ENCODE data around the gene RGS5. TPM values are rescaled to one million over a fixed set of nuclear protein-coding genes. Genes with fewer than 3 reads are reported as not detected.

RGS5 gene
- polyA plus RNA-seq, 1 donor (not counting 4 experiments of a cell fraction or from before 2014, with no cell fraction given) = 4.1 TPM

GRCh38 chr1:163196449-163196787 is 6.3 kb downstream of the RGS5 start:
- H3K4me2 ChIP-seq (ENCODE audit: control insufficient read depth, extremely low read depth, insufficient read depth, low read depth, low read length) = no peak overlapping the region
- no peak for TF ChIP-seq CTCF (optimal IDR thresholded peaks at IDR 0.05 in 1 of 3, IDR thresholded peaks at IDR 0.05 in 1 of 3, conservative IDR thresholded peaks at IDR 0.05 in 1 of 3; ENCODE audit: extremely low read depth in 1 of 3, insufficient read depth in 2 of 3, low read length in 3 of 3)
- TF ChIP-seq EZH2 (IDR thresholded peaks at IDR 0.05; ENCODE audit: low read length) = no peak

DNA sequence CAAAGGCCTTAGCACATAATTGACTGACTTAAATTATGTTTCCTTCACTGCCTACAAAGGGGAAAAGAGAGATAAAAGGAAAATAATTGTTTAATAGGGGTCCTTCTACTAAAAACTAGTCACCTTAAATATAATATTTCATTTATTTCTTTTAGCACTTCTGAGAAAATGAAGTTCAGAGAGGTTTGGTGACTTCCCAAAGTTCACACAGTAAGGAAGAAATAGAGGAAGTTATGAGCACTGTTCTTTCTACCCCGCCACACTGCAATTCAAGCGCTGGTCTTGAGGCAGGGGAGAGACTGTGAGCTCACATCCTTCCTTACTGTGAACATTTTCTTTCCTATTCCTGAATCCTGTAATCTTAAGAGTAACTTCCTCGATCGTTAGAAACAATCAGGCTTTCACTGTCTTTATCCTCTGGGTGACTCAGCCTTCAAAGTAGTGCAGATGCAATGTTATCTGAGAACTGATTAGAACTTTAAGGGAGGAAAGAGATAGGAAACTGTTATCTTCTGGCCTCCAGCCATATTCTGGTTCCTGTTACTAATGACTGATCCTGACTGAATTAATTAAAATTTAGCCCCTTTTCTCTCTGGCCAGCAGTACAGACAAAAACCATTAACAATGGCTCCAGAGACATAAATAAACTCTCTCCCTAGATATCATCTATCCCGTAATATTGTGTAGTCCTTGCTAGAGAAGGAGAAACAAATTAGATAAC is 6.8 kb downstream of the RGS5 start:
- H2AFZ ChIP-seq (ENCODE audit: control insufficient read depth, low read length) = no peak overlapping the region
- no peak overlapping the region for H3K27ac ChIP-seq (ENCODE audit: control insufficient read depth, insufficient read depth, low read length)
- DNase-seq (ENCODE audit: low read depth, low spot score) = no peak
- H3K79me2 ChIP-seq (ENCODE audit: control insufficient read depth, insufficient read depth, low read length) = no peaks in the 10 kb centered on the region
- TF ChIP-seq CTCF (optimal IDR thresholded peaks at IDR 0.05 in 1 of 3, IDR thresholded peaks at IDR 0.05 in 1 of 3, conservative IDR thresholded peaks at IDR 0.05 in 1 of 3; ENCODE audit: extremely low read depth in 1 of 3, insufficient read depth in 2 of 3, low read length in 3 of 3) (no peak), EZH2 (IDR thresholded peaks at IDR 0.05; ENCODE audit: low read length) (no peak)
- dilution Hi-C loops (cut with MboI; ENCODE audit: extremely low pct_ligation_motif_present, low sequenced_read_pairs) = no loop called here
- H3K4me2 ChIP-seq (ENCODE audit: control insufficient read depth, extremely low read depth, insufficient read depth, low read depth, low read length) = no peak overlapping the region
- H3K4me1 ChIP-seq (ENCODE audit: control insufficient read depth, extremely low read depth, insufficient read depth, low read length) = peaks cover 5% of the 10 kb centered on the region
- no peaks in the 10 kb centered on the region for H3K9me3 ChIP-seq (ENCODE audit: control insufficient read depth, low read depth, low read length)
- H3K9me1 ChIP-seq (ENCODE audit: control insufficient read depth, extremely low read depth, insufficient read depth, low read length) = no peaks in the 10 kb centered on the region
- no peaks in the 10 kb centered on the region for H3K27me3 ChIP-seq (ENCODE audit: control insufficient read depth, extremely low read depth, insufficient read depth, low read length)
- peak; percentile 17 for FAIRE-seq
- no peaks in the 10 kb centered on the region for H3K36me3 ChIP-seq (ENCODE audit: control insufficient read depth in 2 of 2, extremely low read depth in 1 of 2, insufficient read depth in 2 of 2, low read length in 2 of 2)
- H3K4me3 ChIP-seq (ENCODE audit: control insufficient read depth in 2 of 3, extremely low read depth in 1 of 3, insufficient read depth in 2 of 3, low read depth in 1 of 3, low read length in 3 of 3) = no peak overlapping the region
- no peaks in the 10 kb centered on the region for H4K20me1 ChIP-seq (ENCODE audit: control insufficient read depth, extremely low read depth, insufficient read depth, low read length)
- H3K9ac ChIP-seq (ENCODE audit: control insufficient read depth, extremely low read depth, insufficient read depth, low read length) = no peak overlapping the region

More at GRCh38 chr1:163196449-163196787, 6.3 kb downstream of the RGS5 start:
- dilution Hi-C loops (cut with MboI; ENCODE audit: extremely low pct_ligation_motif_present, low sequenced_read_pairs) = no loop called here
- Histone ChIP-seq H2AFZ (ENCODE audit: control insufficient read depth, low read length) (no peak overlapping the region), H3K4me3 (ENCODE audit: control insufficient read depth in 2 of 3, extremely low read depth in 1 of 3, insufficient read depth in 2 of 3, low read depth in 1 of 3, low read length in 3 of 3) (no peak overlapping the region), H3K9ac (ENCODE audit: control insufficient read depth, extremely low read depth, insufficient read depth, low read length) (no peak overlapping the region), H3K9me1 (ENCODE audit: control insufficient read depth, extremely low read depth, insufficient read depth, low read length) (no peaks in the 10 kb centered on the region), H3K27me3 (ENCODE audit: control insufficient read depth, extremely low read depth, insufficient read depth, low read length) (no peaks in the 10 kb centered on the region), H3K4me1 (ENCODE audit: control insufficient read depth, extremely low read depth, insufficient read depth, low read length) (peaks cover 5% of the 10 kb centered on the region), H3K36me3 (ENCODE audit: control insufficient read depth in 2 of 2, extremely low read depth in 1 of 2, insufficient read depth in 2 of 2, low read length in 2 of 2) (no peaks in the 10 kb centered on the region), H3K27ac (ENCODE audit: control insufficient read depth, insufficient read depth, low read length) (no peak overlapping the region), H3K79me2 (ENCODE audit: control insufficient read depth, insufficient read depth, low read length) (no peaks in the 10 kb centered on the region), H3K9me3 (ENCODE audit: control insufficient read depth, low read depth, low read length) (no peaks in the 10 kb centered on the region), H4K20me1 (ENCODE audit: control insufficient read depth, extremely low read depth, insufficient read depth, low read length) (no peaks in the 10 kb centered on the region)
- DNase-seq (ENCODE audit: low read depth, low spot score) = no peak
- FAIRE-seq = no peak
